GM18502 (cell line): ENCODE results near the gene PTPRG.
"Not testable (repeated sequence)": the region's sequence is repeated elsewhere in the genome, so short reads cannot be mapped to it uniquely, and the experiment has no call there.

Source experiments
- ATAC-seq: cut with Tn5 transposase; IDR thresholded peaks from one replicate; pipeline ENCODE4 v1.9.1; 2021; ENCODE audit warnings: mild to moderate bottlenecking; ENCODE audit not compliant: unreplicated experiment, poor library complexity

PTPRG gene

GRCh38 chr3:61710920-61711319 is 149.5 kb downstream of the PTPRG start:
- not testable (repeated sequence) for ATAC-seq

- ATAC-seq: no peak
Measured at GRCh38 chr3:61714225-61714624, 152.9 kb downstream of the PTPRG start.

- ATAC-seq: no peak
Measured at GRCh38 chr3:61715886-61716527, 154.6 kb downstream of the PTPRG start.

GRCh38 chr3:61716693-61717092 is 155.3 kb downstream of the PTPRG start:
- ATAC-seq: not testable (repeated sequence)

GRCh38 chr3:61718565-61718964 is 157.2 kb downstream of the PTPRG start:
- ATAC-seq: no peak

- ATAC-seq: no peak
Measured at GRCh38 chr3:61719278-61719977, 158.1 kb downstream of the PTPRG start.

- ATAC-seq: no peak
Measured at GRCh38 chr3:61723038-61723437, 161.7 kb downstream of the PTPRG start.

- ATAC-seq: no peak
Measured at GRCh38 chr3:61724183-61724582, 162.8 kb downstream of the PTPRG start.

- no peak for ATAC-seq
Measured at GRCh38 chr3:61724801-61725200, 163.4 kb downstream of the PTPRG start.

GRCh38 chr3:61725851-61726333 is 164.5 kb downstream of the PTPRG start:
- ATAC-seq: no peak

- no peak for ATAC-seq
Measured at GRCh38 chr3:61727435-61727834, 166.1 kb downstream of the PTPRG start.

GRCh38 chr3:61729038-61729634 is 167.8 kb downstream of the PTPRG start:
- ATAC-seq: no peak

- ATAC-seq: no peak
Measured at GRCh38 chr3:61730056-61730455, 168.7 kb downstream of the PTPRG start.

- ATAC-seq: no peak
Measured at GRCh38 chr3:61730577-61731231, 169.3 kb downstream of the PTPRG start.

- no peak for ATAC-seq
Measured at GRCh38 chr3:61733000-61733399, 171.6 kb downstream of the PTPRG start.

- ATAC-seq: no peak
Measured at GRCh38 chr3:61733876-61734275, 172.5 kb downstream of the PTPRG start.

- no peak for ATAC-seq
Measured at GRCh38 chr3:61734749-61735686, 173.6 kb downstream of the PTPRG start.

GRCh38 chr3:61736506-61736905 is 175.1 kb downstream of the PTPRG start:
- ATAC-seq: no peak

GRCh38 chr3:61739640-61740039 is 178.3 kb downstream of the PTPRG start:
- no peak for ATAC-seq

GRCh38 chr3:61740494-61740893 is 179.1 kb downstream of the PTPRG start:
- no peak for ATAC-seq
